Measurements from ENCODE around the gene ARHGAP22. TPM values are rescaled to one million over a fixed set of nuclear protein-coding genes. Genes with fewer than 3 reads are reported as not detected.

The ARHGAP22 gene
- total RNA-seq, 1 experiment from 2014 or later: 13.5 TPM

- peaks cover 14% of the 10 kb centered on the region for H3K9me3 Mint-ChIP-seq (ENCODE audit: unreplicated experiment)
- intact Hi-C loops (cut with micrococcal nuclease; ENCODE audit: unreplicated experiment): no loop called here
- POLR2A ChIA-PET: no interaction called here
Observed at GRCh38 chr10:48412933-48413332, 191.9 kb downstream of the ARHGAP22 start.

GRCh38 chr10:48412081-48412480 is 192.8 kb downstream of the ARHGAP22 start:
- peaks cover 14% of the 10 kb centered on the region for H3K9me3 Mint-ChIP-seq (ENCODE audit: unreplicated experiment)
- H3K27me3 Mint-ChIP-seq (ENCODE audit: insufficient read depth, unreplicated experiment): no peaks in the 10 kb centered on the region
- no peak for DNase-seq
- ChIA-PET CTCF (interaction anchor here (0.6 kb wide), 1 partner anchor 244 kb away, joined by 3 read pairs; no protein-coding TSS in a partner anchor), POLR2A (no interaction called here)
- Histone ChIP-seq H3K27me3 (replicated peaks; ENCODE audit: control insufficient read depth, insufficient read depth, low read length) (no peaks in the 10 kb centered on the region), H3K36me3 (ENCODE audit: control insufficient read depth, insufficient read depth, low read length) (no peaks in the 10 kb centered on the region), H3K4me3 (ENCODE audit: low read depth, low read length) (no peak overlapping the region), H3K4me1 (peaks cover 20% of the 10 kb centered on the region), H3K9me3 (peaks cover 11% of the 10 kb centered on the region)
- no TSS peak for BruUV-seq (replicated peaks)
- peaks cover 23% of the 10 kb centered on the region for H3K36me3 Mint-ChIP-seq (ENCODE audit: insufficient read depth, unreplicated experiment)
- peaks cover 23% of the 10 kb centered on the region for H3K4me1 Mint-ChIP-seq (ENCODE audit: low read depth, unreplicated experiment)
- H3K27ac Mint-ChIP-seq (ENCODE audit: unreplicated experiment): no peak overlapping the region
- H3K4me3 Mint-ChIP-seq (ENCODE audit: unreplicated experiment): no peak overlapping the region
- intact Hi-C loops (cut with micrococcal nuclease; ENCODE audit: unreplicated experiment): no loop called here
- no peak for TF ChIP-seq CTCF (IDR thresholded peaks at IDR 0.05; ENCODE audit: insufficient read depth in 1 of 2, low read depth in 1 of 2, low read length in 1 of 2, severe bottlenecking in 1 of 2, unreplicated experiment in 1 of 2)

More at GRCh38 chr10:48412933-48413332, 191.9 kb downstream of the ARHGAP22 start:
- peaks cover 28% of the 10 kb centered on the region for H3K4me1 ChIP-seq
- peak overlapping the region; percentile 60 for H3K27ac Mint-ChIP-seq (ENCODE audit: unreplicated experiment)
- BruUV-seq (replicated peaks): no TSS peak
- H3K27me3 Mint-ChIP-seq (ENCODE audit: insufficient read depth, unreplicated experiment): no peaks in the 10 kb centered on the region
- H3K36me3 ChIP-seq (ENCODE audit: control insufficient read depth, insufficient read depth, low read length): no peaks in the 10 kb centered on the region
- no peaks in the 10 kb centered on the region for H3K27me3 ChIP-seq (replicated peaks; ENCODE audit: control insufficient read depth, insufficient read depth, low read length)
- no peak overlapping the region for H3K4me3 Mint-ChIP-seq (ENCODE audit: unreplicated experiment)
- peaks cover 11% of the 10 kb centered on the region for H3K9me3 ChIP-seq
- peaks cover 23% of the 10 kb centered on the region for H3K36me3 Mint-ChIP-seq (ENCODE audit: insufficient read depth, unreplicated experiment)
- H3K4me3 ChIP-seq (ENCODE audit: low read depth, low read length): no peak overlapping the region
- H3K4me1 Mint-ChIP-seq (ENCODE audit: low read depth, unreplicated experiment): peaks cover 28% of the 10 kb centered on the region
- no peak for DNase-seq
- TF ChIP-seq CTCF (IDR thresholded peaks at IDR 0.05; ENCODE audit: insufficient read depth in 1 of 2, low read depth in 1 of 2, low read length in 1 of 2, severe bottlenecking in 1 of 2, unreplicated experiment in 1 of 2): no peak
- CTCF ChIA-PET: no interaction called here

- Histone ChIP-seq H3K4me3 (ENCODE audit: low read depth, low read length) (no peak overlapping the region), H3K4me1 (peaks cover 14% of the 10 kb centered on the region), H3K27me3 (replicated peaks; ENCODE audit: control insufficient read depth, insufficient read depth, low read length) (no peaks in the 10 kb centered on the region), H3K36me3 (ENCODE audit: control insufficient read depth, insufficient read depth, low read length) (no peaks in the 10 kb centered on the region), H3K9me3 (peaks cover 11% of the 10 kb centered on the region)
- intact Hi-C loops (cut with micrococcal nuclease; ENCODE audit: unreplicated experiment): no loop called here
- CTCF ChIA-PET: interaction anchor here (0.6 kb wide), 1 partner anchor 244 kb away, joined by 3 read pairs; no protein-coding TSS in a partner anchor
- TF ChIP-seq CTCF (IDR thresholded peaks at IDR 0.05; ENCODE audit: insufficient read depth in 1 of 2, low read depth in 1 of 2, low read length in 1 of 2, severe bottlenecking in 1 of 2, unreplicated experiment in 1 of 2): no peak
- DNase-seq: no peak
- H3K4me1 Mint-ChIP-seq (ENCODE audit: low read depth, unreplicated experiment): peaks cover 17% of the 10 kb centered on the region
- H3K4me3 Mint-ChIP-seq (ENCODE audit: unreplicated experiment): no peak overlapping the region
- H3K27me3 Mint-ChIP-seq (ENCODE audit: insufficient read depth, unreplicated experiment): no peaks in the 10 kb centered on the region
- H3K36me3 Mint-ChIP-seq (ENCODE audit: insufficient read depth, unreplicated experiment): peaks cover 23% of the 10 kb centered on the region
- H3K9me3 Mint-ChIP-seq (ENCODE audit: unreplicated experiment): peaks cover 14% of the 10 kb centered on the region
- no peak overlapping the region for H3K27ac Mint-ChIP-seq (ENCODE audit: unreplicated experiment)
- POLR2A ChIA-PET: no interaction called here
- no TSS peak for BruUV-seq (replicated peaks)
Observed at GRCh38 chr10:48411510-48411909, 193.4 kb downstream of the ARHGAP22 start.

Measured in Caco-2 (cell line).